H9 (cell line): ENCODE measurements around the gene MICU1. TPM values are rescaled to one million over a fixed set of nuclear protein-coding genes. Genes with fewer than 3 reads are reported as not detected.

Experiments used
- DNase-seq: peaks from one replicate; pipeline ENCODE4 v3.0.0-alpha.2; 2017
- H2AFZ ChIP-seq: one replicate; pipeline ENCODE4 v1.6.1; 2013; ENCODE audit warnings: mild to moderate bottlenecking, low read length, control low read depth, moderate library complexity
- H2AK5ac ChIP-seq: 2 replicates; pipeline ENCODE4 v1.6.1; 2013; ENCODE audit warnings: low read length, control low read depth, mixed read lengths; ENCODE audit not compliant: insufficient read length
- H2BK120ac ChIP-seq: one replicate; pipeline ENCODE4 v1.6.1; 2013; ENCODE audit warnings: low read depth, mild to moderate bottlenecking, low read length, control low read depth, inconsistent platforms; ENCODE audit not compliant: poor library complexity, severe bottlenecking
- H2BK12ac ChIP-seq: 2 replicates; pipeline ENCODE4 v1.6.1; 2013; ENCODE audit warnings: low read length, control low read depth, mixed read lengths, low read depth; ENCODE audit not compliant: insufficient read length
- H2BK15ac ChIP-seq: 2 replicates; pipeline ENCODE4 v1.6.1; 2013; ENCODE audit warnings: low read depth, low read length, control low read depth
- H2BK20ac ChIP-seq: one replicate; pipeline ENCODE4 v1.6.1; 2013; ENCODE audit warnings: low read depth, mild to moderate bottlenecking, low read length, control low read depth, inconsistent platforms; ENCODE audit not compliant: poor library complexity, severe bottlenecking
- H2BK5ac ChIP-seq: 2 replicates; pipeline ENCODE4 v1.6.1; 2013; ENCODE audit warnings: low read length, control low read depth, mixed read lengths; ENCODE audit not compliant: insufficient read length
- H3K14ac ChIP-seq: 2 replicates; pipeline ENCODE4 v1.6.1; 2013; ENCODE audit warnings: low read length, control low read depth; ENCODE audit not compliant: insufficient read depth
- H3K18ac ChIP-seq: 2 replicates; pipeline ENCODE4 v1.6.1; 2013; ENCODE audit warnings: low read depth, mild to moderate bottlenecking, mixed read lengths, low read length, control low read depth; ENCODE audit not compliant: insufficient read length
- H3K23ac ChIP-seq: 2 replicates; pipeline ENCODE4 v1.6.1; 2013; ENCODE audit warnings: low read length, control low read depth, mixed read lengths, low read depth; ENCODE audit not compliant: insufficient read length
- H3K23me2 ChIP-seq: 2 replicates; pipeline ENCODE4 v1.6.1; 2013; ENCODE audit warnings: low read depth, mild to moderate bottlenecking, mixed read lengths, low read length, control low read depth; ENCODE audit not compliant: insufficient read length, poor library complexity, severe bottlenecking
- H3K27ac ChIP-seq: 2 replicates; pipeline ENCODE4 v1.5.1; 2013; ENCODE audit warnings: low read length, control low read depth, mixed read lengths, low read depth; ENCODE audit not compliant: insufficient read length
- H3K27me3 ChIP-seq: 2 replicates; pipeline ENCODE4 v1.6.1; 2013; ENCODE audit warnings: low read length, control low read depth, inconsistent platforms; ENCODE audit not compliant: insufficient read depth
- H3K4ac ChIP-seq: 2 replicates; pipeline ENCODE4 v1.6.1; 2013; ENCODE audit warnings: low read depth, mild to moderate bottlenecking, control low read depth, inconsistent platforms, low read length, moderate library complexity
- H3K4me1 ChIP-seq: 2 replicates; pipeline ENCODE4 v1.6.1; 2013; ENCODE audit warnings: low read length, control low read depth, inconsistent platforms; ENCODE audit not compliant: insufficient read depth
- H3K4me2 ChIP-seq: 2 replicates; pipeline ENCODE4 v1.6.1; 2013; ENCODE audit warnings: low read length, control low read depth, mixed read lengths; ENCODE audit not compliant: insufficient read length, insufficient read depth
- H3K56ac ChIP-seq: 2 replicates; pipeline ENCODE4 v1.6.1; 2013; ENCODE audit warnings: low read depth, mild to moderate bottlenecking, mixed read lengths, low read length, control low read depth; ENCODE audit not compliant: insufficient read length
- H3K79me1 ChIP-seq: 2 replicates; pipeline ENCODE4 v1.6.1; 2013; ENCODE audit warnings: low read depth, mild to moderate bottlenecking, moderate library complexity, low read length, control low read depth, inconsistent platforms; ENCODE audit not compliant: insufficient read depth, poor library complexity, severe bottlenecking
- H3K79me2 ChIP-seq: 2 replicates; pipeline ENCODE4 v1.6.1; 2013; ENCODE audit warnings: low read length, control low read depth, inconsistent platforms; ENCODE audit not compliant: insufficient read depth
- H3K9ac ChIP-seq: 2 replicates; pipeline ENCODE4 v1.6.1; 2013; ENCODE audit warnings: low read length, control low read depth, mixed read lengths; ENCODE audit not compliant: insufficient read length; ENCODE audit errors: extremely low read depth
- H3K9me3 ChIP-seq: one replicate; pipeline ENCODE4 v1.6.1; 2013; ENCODE audit warnings: low read depth, low read length, inconsistent platforms; ENCODE audit not compliant: control insufficient read depth
- H3T11ph ChIP-seq: one replicate; pipeline ENCODE4 v1.6.1; 2013; ENCODE audit warnings: mild to moderate bottlenecking, low read length, control low read depth, inconsistent platforms
- H4K20me1 ChIP-seq: one replicate; pipeline ENCODE4 v1.6.1; 2013; ENCODE audit not compliant: control insufficient read depth, insufficient read length, insufficient read depth
- H4K5ac ChIP-seq: 2 replicates; pipeline ENCODE4 v1.6.1; 2013; ENCODE audit warnings: low read depth, mild to moderate bottlenecking, mixed read lengths, low read length, control low read depth; ENCODE audit not compliant: insufficient read length
- H4K8ac ChIP-seq: replicated peaks from 2 replicates; pipeline ENCODE4 v1.6.1; 2013; ENCODE audit warnings: low read length, control low read depth, mixed read lengths, low read depth; ENCODE audit not compliant: insufficient read length
- H4K91ac ChIP-seq: 2 replicates; pipeline ENCODE4 v1.6.1; 2013; ENCODE audit warnings: low read depth, mild to moderate bottlenecking, moderate library complexity, mixed read lengths, low read length, control low read depth; ENCODE audit not compliant: insufficient read length
- H3K27ac Mint-ChIP-seq, 3 experiments: 2 replicates in 2 of 3; 3 replicates in 1 of 3; pipeline ENCODE4 v1.8.0; 2020 to 2021; ENCODE audit warnings: mixed read lengths in 3 of 3, mild to moderate bottlenecking in 1 of 3, moderate library complexity in 1 of 3
- H3K27me3 Mint-ChIP-seq: 2 replicates; pipeline ENCODE4 v1.8.0; 2021; ENCODE audit warnings: low read depth, mild to moderate bottlenecking, moderate library complexity, mixed read lengths
- H3K36me3 Mint-ChIP-seq, 3 experiments: 2 replicates in 2 of 3; 3 replicates in 1 of 3; pipeline ENCODE4 v1.8.0; 2020 to 2021; ENCODE audit warnings: low read depth in 3 of 3, mixed read lengths in 3 of 3; ENCODE audit not compliant: insufficient read depth in 1 of 3
- H3K4me1 Mint-ChIP-seq, 2 experiments: 2 replicates each; pipeline ENCODE4 v1.8.0; 2020; ENCODE audit warnings: mixed read lengths in 2 of 2
- H3K4me3 Mint-ChIP-seq, 2 experiments: 2 replicates in 1 of 2; 3 replicates in 1 of 2; pipeline ENCODE4 v1.8.0; 2020 to 2021; ENCODE audit warnings: mild to moderate bottlenecking in 2 of 2, mixed read lengths in 2 of 2, moderate library complexity in 1 of 2
- H3K9me3 Mint-ChIP-seq, 2 experiments: 2 replicates in 1 of 2; 3 replicates in 1 of 2; pipeline ENCODE4 v1.8.0; 2020; ENCODE audit warnings: mild to moderate bottlenecking in 2 of 2, mixed read lengths in 2 of 2, moderate library complexity in 1 of 2
- WGBS: extraction: QIAGEN DNeasy Blood & Tissue Kit; methylation state at CpG from one replicate; pipeline ENCODE4 v1.1.7; 2013; ENCODE audit warnings: missing lambda C conversion rate, low lambda C conversion rate, mixed read lengths; ENCODE audit not compliant: insufficient read length; ENCODE audit errors: extremely low coverage; 5-methylcytosine and 5-hydroxymethylcytosine counted together
- total RNA-seq: library from RNA; stranded (reverse); gene quantifications from 2 replicates; pipeline ENCODE4 v1.2.1, GENCODE V29; 2021
- TF ChIP-seq, protein P1 (sequence below): fragments of 200-600 bp; sonication (generic); conservative IDR thresholded peaks from 3 replicates; pipeline ENCODE4 v1.8.0; 2021; ENCODE audit warnings: antibody characterized with exemption, mild to moderate bottlenecking

Gene MICU1
- total RNA-seq, 1 experiment from 2014 or later = 33.2 TPM

DNA sequence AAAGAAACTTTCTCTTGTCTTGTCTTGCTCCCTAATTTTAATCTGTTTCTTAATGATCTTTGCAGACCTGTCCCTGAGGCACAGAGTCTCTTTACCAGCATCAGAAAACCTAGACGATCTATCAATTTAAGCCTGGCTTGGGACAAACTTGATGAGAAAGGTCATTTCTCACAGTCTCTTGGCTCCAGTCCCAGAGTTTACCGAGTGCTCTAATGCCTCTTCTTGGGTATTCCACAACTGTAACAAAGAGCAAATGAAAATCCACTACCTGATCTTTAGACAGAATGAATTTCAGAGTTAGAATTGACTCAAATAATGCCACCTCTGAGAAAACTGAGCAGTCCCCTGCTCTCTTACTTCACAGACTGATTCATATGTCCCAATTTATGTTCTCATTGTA is 164.8 kb downstream of the MICU1 start:
- no peak overlapping the region; a peak in 1 of 7 replicates for H3K27ac Mint-ChIP-seq

More for the DNA sequence above, 164.8 kb downstream of the MICU1 start:
- no peaks in the 10 kb centered on the region for H3K79me2 ChIP-seq
- H3K23ac ChIP-seq = no peak overlapping the region
- H3T11ph ChIP-seq = no peak overlapping the region
- H3K4me1 Mint-ChIP-seq = peaks cover 2 to 6% of the 10 kb centered on the region in 2 experiments; a peak in 2 of 4 replicates
- H3K23me2 ChIP-seq = no peaks in the 10 kb centered on the region
- H2BK12ac ChIP-seq = no peak overlapping the region
- H2AFZ ChIP-seq = no peak overlapping the region
- H3K4me2 ChIP-seq = no peak overlapping the region
- TF ChIP-seq, protein P1, sequence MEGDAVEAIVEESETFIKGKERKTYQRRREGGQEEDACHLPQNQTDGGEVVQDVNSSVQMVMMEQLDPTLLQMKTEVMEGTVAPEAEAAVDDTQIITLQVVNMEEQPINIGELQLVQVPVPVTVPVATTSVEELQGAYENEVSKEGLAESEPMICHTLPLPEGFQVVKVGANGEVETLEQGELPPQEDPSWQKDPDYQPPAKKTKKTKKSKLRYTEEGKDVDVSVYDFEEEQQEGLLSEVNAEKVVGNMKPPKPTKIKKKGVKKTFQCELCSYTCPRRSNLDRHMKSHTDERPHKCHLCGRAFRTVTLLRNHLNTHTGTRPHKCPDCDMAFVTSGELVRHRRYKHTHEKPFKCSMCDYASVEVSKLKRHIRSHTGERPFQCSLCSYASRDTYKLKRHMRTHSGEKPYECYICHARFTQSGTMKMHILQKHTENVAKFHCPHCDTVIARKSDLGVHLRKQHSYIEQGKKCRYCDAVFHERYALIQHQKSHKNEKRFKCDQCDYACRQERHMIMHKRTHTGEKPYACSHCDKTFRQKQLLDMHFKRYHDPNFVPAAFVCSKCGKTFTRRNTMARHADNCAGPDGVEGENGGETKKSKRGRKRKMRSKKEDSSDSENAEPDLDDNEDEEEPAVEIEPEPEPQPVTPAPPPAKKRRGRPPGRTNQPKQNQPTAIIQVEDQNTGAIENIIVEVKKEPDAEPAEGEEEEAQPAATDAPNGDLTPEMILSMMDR = no peak
- no peaks in the 10 kb centered on the region for H3K27me3 Mint-ChIP-seq
- no CpG with 5 or more reads among the region's 2 CpGs for WGBS
- H2AK5ac ChIP-seq = no peak overlapping the region
- no peaks in the 10 kb centered on the region for H4K20me1 ChIP-seq
- H4K91ac ChIP-seq = no peak overlapping the region
- no peak overlapping the region for H4K8ac ChIP-seq
- no peak overlapping the region for H2BK20ac ChIP-seq
- H4K5ac ChIP-seq = no peak overlapping the region
- H3K36me3 Mint-ChIP-seq = peaks cover 0 to 2% (median 0%) of the 10 kb centered on the region in 3 experiments; a peak in 1 of 7 replicates
- H3K4ac ChIP-seq = no peak overlapping the region
- no peaks in the 10 kb centered on the region for H3K9me3 Mint-ChIP-seq
- no peak for DNase-seq
- H3K9me3 ChIP-seq = no peaks in the 10 kb centered on the region
- H3K56ac ChIP-seq = no peak overlapping the region
- H2BK15ac ChIP-seq = no peak overlapping the region
- no peak overlapping the region for H3K4me3 Mint-ChIP-seq
- H3K27ac ChIP-seq = no peak overlapping the region
- H2BK5ac ChIP-seq = no peak overlapping the region
- H3K79me1 ChIP-seq = no peaks in the 10 kb centered on the region
- H3K27me3 ChIP-seq = no peaks in the 10 kb centered on the region
- no peak overlapping the region for H2BK120ac ChIP-seq
- H3K4me1 ChIP-seq = no peaks in the 10 kb centered on the region
- no peak overlapping the region for H3K9ac ChIP-seq
- no peak overlapping the region for H3K18ac ChIP-seq
- H3K14ac ChIP-seq = no peak overlapping the region
